Activated T-helper 17 cell treated with anti-CD3 and anti-CD28 coated beads, Interleukin-2, amount 50 U/mL, for 72 hours (primary cell): ENCODE results near the gene NDRG3. TPM values are rescaled to one million over a fixed set of nuclear protein-coding genes. Genes with fewer than 3 reads are reported as not detected.
A peak's percentile ranks its signal among the peaks of the same experiment; 100 is the strongest.
"Not testable (repeated sequence)": the region's sequence is repeated elsewhere in the genome, so short reads cannot be mapped to it uniquely, and the experiment has no call there.

Experiments used
- ATAC-seq: fragments of 150-1000 bp; cut with Tn5 transposase; replicated peaks from 2 replicates; pipeline ENCODE4 v1.10.0; 2021; ENCODE audit warnings: mild to moderate bottlenecking, moderate library complexity
- H3K27ac Mint-ChIP-seq: one replicate; pipeline ENCODE4 v1.8.0; 2022; ENCODE audit warnings: mixed read lengths
- H3K27me3 Mint-ChIP-seq: one replicate; pipeline ENCODE4 v1.8.0; 2022; ENCODE audit warnings: mixed read lengths
- H3K36me3 Mint-ChIP-seq: one replicate; pipeline ENCODE4 v1.8.0; 2022; ENCODE audit warnings: low read depth, mild to moderate bottlenecking, mixed read lengths
- H3K4me1 Mint-ChIP-seq: one replicate; pipeline ENCODE4 v1.8.0; 2022; ENCODE audit warnings: mixed read lengths
- H3K4me3 Mint-ChIP-seq: one replicate; pipeline ENCODE4 v1.8.0; 2022; ENCODE audit warnings: mild to moderate bottlenecking, mixed read lengths
- H3K9me3 Mint-ChIP-seq: one replicate; pipeline ENCODE4 v1.8.0; 2022; ENCODE audit warnings: mixed read lengths
- total RNA-seq, 2 donors: library from RNA; stranded (reverse); gene quantifications; one replicate each; pipeline ENCODE4 v1.2.3, GENCODE V29; 2022

The NDRG3 gene
- total RNA-seq, 2 donors from 2014 or later: 30.5 to 30.7 TPM

GRCh38 chr20:36744243-36744642, 1.6 kb downstream of the NDRG3 start:
- Mint-ChIP-seq H3K27ac (peak overlapping the region; percentile 68), H3K4me3 (peak overlapping the region; percentile 91), H3K9me3 (no peaks in the 10 kb centered on the region), H3K4me1 (peaks cover 5% of the 10 kb centered on the region), H3K36me3 (no peaks in the 10 kb centered on the region), H3K27me3 (no peaks in the 10 kb centered on the region)
- no peak for ATAC-seq

GRCh38 chr20:36742558-36742957, 3.3 kb downstream of the NDRG3 start:
- ATAC-seq: no peak
- no peaks in the 10 kb centered on the region for H3K36me3 Mint-ChIP-seq
- H3K4me1 Mint-ChIP-seq: peaks cover 5% of the 10 kb centered on the region
- no peaks in the 10 kb centered on the region for H3K27me3 Mint-ChIP-seq
- no peak overlapping the region for H3K27ac Mint-ChIP-seq
- no peak overlapping the region for H3K4me3 Mint-ChIP-seq
- H3K9me3 Mint-ChIP-seq: no peaks in the 10 kb centered on the region

GRCh38 chr20:36741072-36741471, 4.8 kb downstream of the NDRG3 start:
- H3K4me1 Mint-ChIP-seq: peaks cover 5% of the 10 kb centered on the region
- no peaks in the 10 kb centered on the region for H3K9me3 Mint-ChIP-seq
- H3K4me3 Mint-ChIP-seq: no peak overlapping the region
- H3K27ac Mint-ChIP-seq: no peak overlapping the region
- no peaks in the 10 kb centered on the region for H3K27me3 Mint-ChIP-seq
- no peaks in the 10 kb centered on the region for H3K36me3 Mint-ChIP-seq
- no peak for ATAC-seq

GRCh38 chr20:36737183-36737499, 8.7 kb downstream of the NDRG3 start:
- Mint-ChIP-seq H3K36me3 (no peaks in the 10 kb centered on the region), H3K27ac (no peak overlapping the region), H3K9me3 (no peaks in the 10 kb centered on the region), H3K4me1 (peaks cover 14% of the 10 kb centered on the region), H3K27me3 (no peaks in the 10 kb centered on the region), H3K4me3 (no peak overlapping the region)
- no peak for ATAC-seq

- no peak for ATAC-seq
- no peak overlapping the region for H3K27ac Mint-ChIP-seq
These were observed 9.3 kb downstream of the NDRG3 start for GRCh38 chr20:36736451-36737182.

GRCh38 chr20:36732456-36732855, 13.4 kb downstream of the NDRG3 start:
- Mint-ChIP-seq H3K4me1 (peaks cover 23% of the 10 kb centered on the region), H3K9me3 (no peaks in the 10 kb centered on the region), H3K27me3 (no peaks in the 10 kb centered on the region), H3K36me3 (no peaks in the 10 kb centered on the region), H3K27ac (peak overlapping the region; percentile 92), H3K4me3 (peak overlapping the region; percentile 88)
- ATAC-seq: no peak

More at GRCh38 chr20:36736451-36737182, 9.3 kb downstream of the NDRG3 start:
- Mint-ChIP-seq H3K4me3 (no peak overlapping the region), H3K36me3 (no peaks in the 10 kb centered on the region), H3K4me1 (peaks cover 14% of the 10 kb centered on the region), H3K27me3 (no peaks in the 10 kb centered on the region), H3K9me3 (no peaks in the 10 kb centered on the region)

GRCh38 chr20:36728986-36729385, 16.9 kb downstream of the NDRG3 start:
- Mint-ChIP-seq H3K4me1 (peaks cover 14% of the 10 kb centered on the region), H3K27ac (peak overlapping the region; percentile 48), H3K27me3 (no peaks in the 10 kb centered on the region), H3K36me3 (no peaks in the 10 kb centered on the region), H3K9me3 (no peaks in the 10 kb centered on the region), H3K4me3 (no peak overlapping the region)
- ATAC-seq: peak; percentile 76

GRCh38 chr20:36726168-36726567, 19.7 kb downstream of the NDRG3 start:
- no peak overlapping the region for H3K27ac Mint-ChIP-seq
- H3K9me3 Mint-ChIP-seq: no peaks in the 10 kb centered on the region
- ATAC-seq: no peak
- no peak overlapping the region for H3K4me3 Mint-ChIP-seq
- H3K27me3 Mint-ChIP-seq: no peaks in the 10 kb centered on the region
- H3K36me3 Mint-ChIP-seq: peaks cover 6% of the 10 kb centered on the region
- H3K4me1 Mint-ChIP-seq: peaks cover 7% of the 10 kb centered on the region

- Mint-ChIP-seq H3K4me3 (peak overlapping the region; percentile 21), H3K9me3 (no peaks in the 10 kb centered on the region), H3K36me3 (peaks cover 38% of the 10 kb centered on the region), H3K27ac (peak overlapping the region; percentile 71), H3K4me1 (peaks cover 8% of the 10 kb centered on the region), H3K27me3 (no peaks in the 10 kb centered on the region)
- ATAC-seq: peak; percentile 97
These were observed 25.4 kb downstream of the NDRG3 start for GRCh38 chr20:36720510-36720909.

- Mint-ChIP-seq H3K27ac (peak overlapping the region; percentile 54), H3K4me3 (no peak overlapping the region), H3K9me3 (no peaks in the 10 kb centered on the region), H3K4me1 (peaks cover 8% of the 10 kb centered on the region), H3K27me3 (no peaks in the 10 kb centered on the region), H3K36me3 (peaks cover 49% of the 10 kb centered on the region)
- no peak for ATAC-seq
These were observed 28.2 kb downstream of the NDRG3 start for GRCh38 chr20:36717657-36718056.

GRCh38 chr20:36717021-36717420, 28.9 kb downstream of the NDRG3 start:
- no peaks in the 10 kb centered on the region for H3K27me3 Mint-ChIP-seq
- H3K27ac Mint-ChIP-seq: no peak overlapping the region
- no peaks in the 10 kb centered on the region for H3K9me3 Mint-ChIP-seq
- no peak for ATAC-seq
- peaks cover 50% of the 10 kb centered on the region for H3K36me3 Mint-ChIP-seq
- H3K4me3 Mint-ChIP-seq: no peak overlapping the region
- H3K4me1 Mint-ChIP-seq: peaks cover 8% of the 10 kb centered on the region

- Mint-ChIP-seq H3K27ac (no peak overlapping the region), H3K36me3 (peaks cover 12% of the 10 kb centered on the region), H3K4me3 (no peak overlapping the region), H3K27me3 (no peaks in the 10 kb centered on the region), H3K9me3 (no peaks in the 10 kb centered on the region), H3K4me1 (no peaks in the 10 kb centered on the region)
- no peak for ATAC-seq
These were observed 33.1 kb downstream of the NDRG3 start for GRCh38 chr20:36712775-36713174.

- Mint-ChIP-seq H3K9me3 (no peaks in the 10 kb centered on the region), H3K4me1 (no peaks in the 10 kb centered on the region), H3K27ac (no peak overlapping the region), H3K4me3 (no peak overlapping the region), H3K27me3 (no peaks in the 10 kb centered on the region), H3K36me3 (peaks cover 17% of the 10 kb centered on the region)
- ATAC-seq: no peak
These were observed 36.8 kb downstream of the NDRG3 start for GRCh38 chr20:36709126-36709525.

- Mint-ChIP-seq H3K36me3 (peaks cover 28% of the 10 kb centered on the region), H3K9me3 (no peaks in the 10 kb centered on the region)
These were observed 42.4 kb downstream of the NDRG3 start for GRCh38 chr20:36703530-36703929.

GRCh38 chr20:36700438-36700837, 45.5 kb downstream of the NDRG3 start:
- Mint-ChIP-seq H3K27me3 (no peaks in the 10 kb centered on the region), H3K4me3 (no peak overlapping the region), H3K9me3 (no peaks in the 10 kb centered on the region), H3K36me3 (peaks cover 23% of the 10 kb centered on the region), H3K27ac (peak overlapping the region; percentile 65), H3K4me1 (no peaks in the 10 kb centered on the region)
- no peak for ATAC-seq

More at GRCh38 chr20:36703530-36703929, 42.4 kb downstream of the NDRG3 start:
- H3K4me3 Mint-ChIP-seq: no peak overlapping the region
- H3K27ac Mint-ChIP-seq: no peak overlapping the region
- H3K4me1 Mint-ChIP-seq: no peaks in the 10 kb centered on the region
- ATAC-seq: no peak
- no peaks in the 10 kb centered on the region for H3K27me3 Mint-ChIP-seq

- not testable (repeated sequence) for H3K27me3 Mint-ChIP-seq, H3K27ac Mint-ChIP-seq, H3K4me3 Mint-ChIP-seq, H3K4me1 Mint-ChIP-seq, ATAC-seq, H3K9me3 Mint-ChIP-seq
- H3K36me3 Mint-ChIP-seq: peaks cover 13% of the 10 kb centered on the region
These were observed 50.4 kb downstream of the NDRG3 start for GRCh38 chr20:36695467-36695866.
